IMR-90 (cell line): Measurements from ENCODE around the gene SAA1. TPM values are rescaled to one million over a fixed set of nuclear protein-coding genes. Genes with fewer than 3 reads are reported as not detected.

Source experiments
- ATAC-seq: fragments of 200-7000 bp; cut with Tn5 transposase; 2 replicates; pipeline ENCODE4 v1.9.1; 2020; ENCODE audit warnings: low read depth, mild to moderate bottlenecking, moderate library complexity
- BruUV-seq: library from RNA; stranded (reverse); fragments of 400-500 nt; replicated peaks from 2 replicates; lab custom pipeline; 2021; lab: Mats Ljungman, UMichigan
- CTCF ChIA-PET: fragments of 300-600 bp; formaldehyde crosslinking; extraction: SDS; loops from one replicate; lab custom pipeline; 2021; ENCODE audit warnings: antibody characterized with exemption; lab: Yijun Ruan, JAX
- POLR2A ChIA-PET: fragments of 300-600 bp; sonication (Branson Sonifier 250); formaldehyde crosslinking; loops from one replicate; lab custom pipeline; 2022; ENCODE audit warnings: antibody characterized with exemption; ENCODE audit not compliant: unreplicated experiment; lab: Charles Lee
- DNase-seq: peaks from one replicate; pipeline ENCODE4 v3.0.0; 2013
- H2AFZ ChIP-seq: replicated peaks from 2 replicates; pipeline ENCODE3; 2013; ENCODE audit warnings: low read length, mild to moderate bottlenecking; ENCODE audit not compliant: poor library complexity
- H2AK5ac ChIP-seq: 2 replicates; pipeline ENCODE4 v1.6.1; 2013; ENCODE audit warnings: low read depth, low read length, inconsistent platforms
- H2AK9ac ChIP-seq: replicated peaks from 2 replicates; pipeline ENCODE3; 2013; ENCODE audit warnings: mild to moderate bottlenecking, low read depth, low read length, moderate library complexity; ENCODE audit not compliant: poor library complexity
- H2BK120ac ChIP-seq: 2 replicates; pipeline ENCODE4 v1.6.1; 2013; ENCODE audit warnings: low read depth, low read length, inconsistent platforms
- H2BK15ac ChIP-seq: 3 replicates; pipeline ENCODE4 v1.6.1; 2013; ENCODE audit warnings: low read depth, low read length, inconsistent platforms
- H2BK20ac ChIP-seq: 2 replicates; pipeline ENCODE4 v1.6.1; 2013; ENCODE audit warnings: low read depth, mild to moderate bottlenecking, inconsistent platforms, low read length, moderate library complexity
- H2BK5ac ChIP-seq: 2 replicates; pipeline ENCODE4 v1.6.1; 2013; ENCODE audit warnings: mild to moderate bottlenecking, low read depth, low read length, inconsistent platforms; ENCODE audit not compliant: poor library complexity, severe bottlenecking
- H3K14ac ChIP-seq: replicated peaks from 2 replicates; pipeline ENCODE4 v1.6.1; 2013; ENCODE audit warnings: low read depth, low read length, inconsistent platforms
- H3K18ac ChIP-seq: 2 replicates; pipeline ENCODE4 v1.6.1; 2013; ENCODE audit warnings: low read depth, low read length, control low read depth
- H3K23ac ChIP-seq: 2 replicates; pipeline ENCODE4 v1.6.1; 2013; ENCODE audit warnings: low read depth, low read length, inconsistent platforms
- H3K27ac ChIP-seq: 2 replicates; pipeline ENCODE4 v1.5.1; 2013; ENCODE audit warnings: mild to moderate bottlenecking, control low read depth, low read length; ENCODE audit not compliant: insufficient read depth
- H3K27me3 ChIP-seq: 2 replicates; pipeline ENCODE4 v1.6.1; 2013; ENCODE audit warnings: low read length; ENCODE audit not compliant: control insufficient read depth, insufficient read depth
- H3K36me3 ChIP-seq: 2 replicates; pipeline ENCODE4 v1.6.1; 2013; ENCODE audit warnings: low read length, mixed read lengths; ENCODE audit not compliant: control insufficient read depth, insufficient read depth
- H3K4ac ChIP-seq: 2 replicates; pipeline ENCODE4 v1.6.1; 2013; ENCODE audit warnings: low read depth, low read length, inconsistent platforms
- H3K4me1 ChIP-seq: 2 replicates; pipeline ENCODE4 v1.6.1; 2013; ENCODE audit warnings: low read length, mixed read lengths; ENCODE audit not compliant: control insufficient read depth, insufficient read depth
- H3K4me2 ChIP-seq: 2 replicates; pipeline ENCODE4 v1.6.1; 2013; ENCODE audit warnings: low read depth, mild to moderate bottlenecking, control low read depth, low read length, moderate library complexity
- H3K4me3 ChIP-seq: 2 replicates; pipeline ENCODE4 v1.5.1; 2013; ENCODE audit warnings: low read depth, mild to moderate bottlenecking, control low read depth, low read length, moderate library complexity; ENCODE audit not compliant: insufficient read depth
- H3K56ac ChIP-seq: 2 replicates; pipeline ENCODE4 v1.6.1; 2013; ENCODE audit warnings: low read length, inconsistent platforms; ENCODE audit not compliant: insufficient read depth; ENCODE audit errors: extremely low read depth
- H3K79me1 ChIP-seq, 2 experiments: 2 replicates each; pipeline ENCODE4 v1.6.1; 2013; ENCODE audit warnings: low read length in 2 of 2, inconsistent platforms in 1 of 2, low read depth in 1 of 2
- H3K9ac ChIP-seq: 2 replicates; pipeline ENCODE4 v1.6.1; 2013; ENCODE audit warnings: low read depth, low read length, control low read depth
- H3K9me1 ChIP-seq: 2 replicates; pipeline ENCODE4 v1.6.1; 2013; ENCODE audit warnings: low read length, inconsistent platforms; ENCODE audit not compliant: insufficient read depth
- H3K9me3 ChIP-seq: 2 replicates; pipeline ENCODE4 v1.6.1; 2013; ENCODE audit warnings: low read length; ENCODE audit not compliant: control insufficient read depth, insufficient read depth
- H4K20me1 ChIP-seq: 2 replicates; pipeline ENCODE4 v1.6.1; 2013; ENCODE audit warnings: low read length, inconsistent platforms; ENCODE audit not compliant: insufficient read depth
- H4K5ac ChIP-seq: 2 replicates; pipeline ENCODE4 v1.6.1; 2013; ENCODE audit warnings: mild to moderate bottlenecking, low read depth, low read length, control low read depth
- H4K8ac ChIP-seq, 2 experiments: 2 replicates each; pipeline ENCODE4 v1.6.1; 2013; ENCODE audit warnings: low read depth in 2 of 2, low read length in 2 of 2, control low read depth in 1 of 2, inconsistent platforms in 1 of 2
- H4K91ac ChIP-seq: 2 replicates; pipeline ENCODE4 v1.6.1; 2013; ENCODE audit warnings: low read depth, low read length, inconsistent platforms; ENCODE audit not compliant: insufficient read depth
- BHLHE40 ChIP-seq: fragments of 150-350 bp; IDR thresholded peaks from 2 replicates; pipeline ENCODE4 v1.6.1; 2016; ENCODE audit warnings: mild to moderate bottlenecking, low read depth, low read length
- CEBPB ChIP-seq: IDR thresholded peaks from 2 replicates; pipeline ENCODE4 v1.6.1; 2012; ENCODE audit warnings: low read depth, low read length, improper control_type of control experiment
- CHD1 ChIP-seq: IDR thresholded peaks from 2 replicates; pipeline ENCODE4 v1.6.1; 2012; ENCODE audit warnings: low read depth, low read length, improper control_type of control experiment
- ELK1 ChIP-seq: fragments of 150-350 bp; IDR thresholded peaks from 2 replicates; pipeline ENCODE4 v1.6.1; 2016; ENCODE audit warnings: low read depth, mild to moderate bottlenecking, low read length, moderate library complexity, borderline replicate concordance
- FOS ChIP-seq: fragments of 150-350 bp; IDR thresholded peaks from 2 replicates; pipeline ENCODE4 v1.6.1; 2016; ENCODE audit warnings: low read depth, low read length
- MAFK ChIP-seq: IDR thresholded peaks from 2 replicates; pipeline ENCODE4 v1.6.1; 2012; ENCODE audit warnings: low read depth, low read length, improper control_type of control experiment
- MAZ ChIP-seq: IDR thresholded peaks from 2 replicates; pipeline ENCODE4 v1.6.1; 2012; ENCODE audit warnings: low read depth, mild to moderate bottlenecking, low read length, improper control_type of control experiment, moderate library complexity, borderline replicate concordance
- MXI1 ChIP-seq: IDR thresholded peaks from 2 replicates; pipeline ENCODE4 v1.6.1; 2012; ENCODE audit warnings: low read depth, mild to moderate bottlenecking, low read length, moderate library complexity, borderline replicate concordance
- NFE2L2 ChIP-seq: fragments of 150-350 bp; IDR thresholded peaks from 2 replicates; pipeline ENCODE4 v1.6.1; 2016; ENCODE audit warnings: low read depth, mild to moderate bottlenecking, low read length
- POLR2A ChIP-seq: IDR thresholded peaks from 2 replicates; pipeline ENCODE4 v1.6.1; 2012; ENCODE audit warnings: mild to moderate bottlenecking, low read depth, low read length
- RAD21 ChIP-seq: IDR thresholded peaks from 2 replicates; pipeline ENCODE4 v1.6.1; 2012; ENCODE audit warnings: low read length, improper control_type of control experiment
- RCOR1 ChIP-seq: IDR thresholded peaks from 2 replicates; pipeline ENCODE4 v1.6.1; 2012; ENCODE audit warnings: mild to moderate bottlenecking, low read length, improper control_type of control experiment; ENCODE audit not compliant: insufficient replicate concordance
- RFX5 ChIP-seq: IDR thresholded peaks from 2 replicates; pipeline ENCODE4 v1.8.0; 2012; ENCODE audit warnings: low read depth, mild to moderate bottlenecking, low read length, moderate library complexity
- SMC3 ChIP-seq: fragments of 150-350 bp; IDR thresholded peaks from 2 replicates; pipeline ENCODE4 v1.6.1; 2016; ENCODE audit warnings: low read depth, mild to moderate bottlenecking, antibody characterized with exemption, low read length, moderate library complexity
- USF2 ChIP-seq: fragments of 150-350 bp; IDR thresholded peaks from 2 replicates; pipeline ENCODE4 v1.6.1; 2017; ENCODE audit warnings: mild to moderate bottlenecking, antibody characterized with exemption, low read length, low read depth
- WGBS, 2 experiments: methylation state at CpG; one replicate each; pipeline versions ENCODE4 v1.1.5 to v1.1.7; 2013; ENCODE audit warnings: missing lambda C conversion rate in 2 of 2; ENCODE audit not compliant: insufficient read length in 1 of 2; ENCODE audit errors: extremely low coverage in 2 of 2; 5-methylcytosine and 5-hydroxymethylcytosine counted together
- dilution Hi-C: fragments of 300-500 bp; cut with HindIII; formaldehyde crosslinking; loops from one replicate; pipeline ENCODE4 v1.14.3; 2018; ENCODE audit warnings: low sequenced_read_pairs; ENCODE audit not compliant: unreplicated experiment
- in situ Hi-C: fragments of 300-500 bp; cut with MboI; formaldehyde crosslinking; loops from 3 replicates; pipeline ENCODE4 v1.14.3; 2019; ENCODE audit warnings: low sequenced_read_pairs, inconsistent platforms, mixed read lengths
- intact Hi-C: fragments of 100-400 bp; cut with micrococcal nuclease; formaldehyde crosslinking; loops from 2 replicates; pipeline ENCODE4 v1.10.0; 2022
- polyA plus RNA-seq, 3 experiments: library from polyadenylated mRNA; depleted of rRNA; stranded (reverse); fragments of >200 nt; gene quantifications; 2 replicates each; pipeline ENCODE4 v1.2.3, GENCODE V29; 2012; ENCODE audit warnings: low replicate concordance in 1 of 3
- total RNA-seq: library from RNA; depleted of rRNA; stranded (reverse); fragments of >200 nt; gene quantifications from 2 replicates; pipeline ENCODE4 v1.2.3, GENCODE V29; 2012
- TF ChIP-seq, protein P1 (sequence below): conservative IDR thresholded peaks from 2 replicates; pipeline ENCODE4 v1.5.1; 2012; ENCODE audit warnings: mild to moderate bottlenecking, low read depth, low read length, improper control_type of control experiment

The SAA1 gene
- total and polyA plus RNA-seq, 2 of the 4 experiments (the other 2 are of a cell fraction): not detected

DNA sequence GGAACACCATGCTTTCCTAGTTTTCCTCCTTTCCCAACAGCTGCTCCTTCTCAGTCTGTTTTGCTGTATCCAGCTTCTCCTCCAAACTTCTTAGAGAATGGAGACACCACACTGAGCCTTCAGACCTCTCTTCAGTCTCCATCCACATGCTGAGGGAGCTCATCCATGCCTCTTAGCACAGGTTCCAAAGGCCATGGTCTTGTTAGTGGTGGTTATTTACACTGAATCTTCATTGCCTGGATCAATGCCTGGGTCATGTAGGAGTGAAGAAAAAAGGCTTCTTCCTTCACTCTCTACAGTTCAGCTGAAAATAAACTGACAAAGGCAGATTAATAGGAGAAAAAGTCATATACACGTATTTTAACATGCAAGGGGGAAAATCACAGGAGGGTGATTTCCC, 26.4 kb upstream of the SAA1 start:
- CTCF ChIA-PET: no interaction called here
- H4K20me1 ChIP-seq: no peaks in the 10 kb centered on the region

More for the DNA sequence above, 26.4 kb upstream of the SAA1 start:
- H3K56ac ChIP-seq: no peak overlapping the region
- H3K18ac ChIP-seq: no peak overlapping the region
- H3K9me3 ChIP-seq: no peaks in the 10 kb centered on the region
- no peak overlapping the region for H4K91ac ChIP-seq
- dilution Hi-C loops: no loop called here
- no peak overlapping the region for H4K5ac ChIP-seq
- H3K4me1 ChIP-seq: no peaks in the 10 kb centered on the region
- intact Hi-C loops: loop anchor here (5.0 kb wide), 3 partner anchors 158 to 493 kb away; partner anchors contain the start of gene TSG101
- H2BK120ac ChIP-seq: no peak overlapping the region
- H4K8ac ChIP-seq: no peak overlapping the region
- H3K4me2 ChIP-seq: no peak overlapping the region
- POLR2A ChIA-PET: no interaction called here
- BruUV-seq: no TSS peak
- no peak overlapping the region for H2BK20ac ChIP-seq
- DNase-seq (no peak), ATAC-seq (no peak)
- no CpG with 5 or more reads among the region's 1 CpG for WGBS, 2 experiments
- H3K14ac ChIP-seq: no peak overlapping the region
- H3K27ac ChIP-seq: no peak overlapping the region
- H3K36me3 ChIP-seq: no peaks in the 10 kb centered on the region
- H3K79me1 ChIP-seq: no peaks in the 10 kb centered on the region
- in situ Hi-C loops: no loop called here
- no peak overlapping the region for H2BK15ac ChIP-seq
- no peak overlapping the region for H3K4me3 ChIP-seq
- H2BK5ac ChIP-seq: no peak overlapping the region
- TF ChIP-seq RAD21: no peak
- TF ChIP-seq, protein P1, sequence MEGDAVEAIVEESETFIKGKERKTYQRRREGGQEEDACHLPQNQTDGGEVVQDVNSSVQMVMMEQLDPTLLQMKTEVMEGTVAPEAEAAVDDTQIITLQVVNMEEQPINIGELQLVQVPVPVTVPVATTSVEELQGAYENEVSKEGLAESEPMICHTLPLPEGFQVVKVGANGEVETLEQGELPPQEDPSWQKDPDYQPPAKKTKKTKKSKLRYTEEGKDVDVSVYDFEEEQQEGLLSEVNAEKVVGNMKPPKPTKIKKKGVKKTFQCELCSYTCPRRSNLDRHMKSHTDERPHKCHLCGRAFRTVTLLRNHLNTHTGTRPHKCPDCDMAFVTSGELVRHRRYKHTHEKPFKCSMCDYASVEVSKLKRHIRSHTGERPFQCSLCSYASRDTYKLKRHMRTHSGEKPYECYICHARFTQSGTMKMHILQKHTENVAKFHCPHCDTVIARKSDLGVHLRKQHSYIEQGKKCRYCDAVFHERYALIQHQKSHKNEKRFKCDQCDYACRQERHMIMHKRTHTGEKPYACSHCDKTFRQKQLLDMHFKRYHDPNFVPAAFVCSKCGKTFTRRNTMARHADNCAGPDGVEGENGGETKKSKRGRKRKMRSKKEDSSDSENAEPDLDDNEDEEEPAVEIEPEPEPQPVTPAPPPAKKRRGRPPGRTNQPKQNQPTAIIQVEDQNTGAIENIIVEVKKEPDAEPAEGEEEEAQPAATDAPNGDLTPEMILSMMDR: no peak
- TF ChIP-seq NFE2L2: no peak
- TF ChIP-seq CEBPB: no peak
- TF ChIP-seq ELK1: no peak
- TF ChIP-seq RCOR1: no peak
- no peak for TF ChIP-seq FOS
- TF ChIP-seq RFX5: no peak
- no peak for TF ChIP-seq POLR2A
- TF ChIP-seq SMC3: no peak
- no peak for TF ChIP-seq MAFK
- TF ChIP-seq MAZ: no peak
- TF ChIP-seq BHLHE40: no peak
- TF ChIP-seq MXI1: no peak
- TF ChIP-seq USF2: no peak
- no peak for TF ChIP-seq CHD1
- H3K4ac ChIP-seq: no peak overlapping the region
- H3K27me3 ChIP-seq: peaks cover 7% of the 10 kb centered on the region
- H3K9me1 ChIP-seq: no peaks in the 10 kb centered on the region
- no peak overlapping the region for H2AK9ac ChIP-seq
- no peak overlapping the region for H2AK5ac ChIP-seq
- H3K23ac ChIP-seq: no peak overlapping the region
- H2AFZ ChIP-seq: no peak overlapping the region
- H3K9ac ChIP-seq: no peak overlapping the region
